Non-pigmented ciliary epithelial cell (primary cell): ENCODE data around the gene RAB1B.
"Not testable (repeated sequence)": the region's sequence is repeated elsewhere in the genome, so short reads cannot be mapped to it uniquely, and the experiment has no call there.

Experiments used
- DNase-seq: peaks from one replicate; pipeline ENCODE4 v3.0.0-alpha.2; 2010; ENCODE audit warnings: low read depth

RAB1B gene

GRCh38 chr11:66239998-66240780, 28.2 kb upstream of the RAB1B start:
- no peak for DNase-seq

- DNase-seq: no peak
Observed at GRCh38 chr11:66240781-66241136, 27.7 kb upstream of the RAB1B start.

DNA sequence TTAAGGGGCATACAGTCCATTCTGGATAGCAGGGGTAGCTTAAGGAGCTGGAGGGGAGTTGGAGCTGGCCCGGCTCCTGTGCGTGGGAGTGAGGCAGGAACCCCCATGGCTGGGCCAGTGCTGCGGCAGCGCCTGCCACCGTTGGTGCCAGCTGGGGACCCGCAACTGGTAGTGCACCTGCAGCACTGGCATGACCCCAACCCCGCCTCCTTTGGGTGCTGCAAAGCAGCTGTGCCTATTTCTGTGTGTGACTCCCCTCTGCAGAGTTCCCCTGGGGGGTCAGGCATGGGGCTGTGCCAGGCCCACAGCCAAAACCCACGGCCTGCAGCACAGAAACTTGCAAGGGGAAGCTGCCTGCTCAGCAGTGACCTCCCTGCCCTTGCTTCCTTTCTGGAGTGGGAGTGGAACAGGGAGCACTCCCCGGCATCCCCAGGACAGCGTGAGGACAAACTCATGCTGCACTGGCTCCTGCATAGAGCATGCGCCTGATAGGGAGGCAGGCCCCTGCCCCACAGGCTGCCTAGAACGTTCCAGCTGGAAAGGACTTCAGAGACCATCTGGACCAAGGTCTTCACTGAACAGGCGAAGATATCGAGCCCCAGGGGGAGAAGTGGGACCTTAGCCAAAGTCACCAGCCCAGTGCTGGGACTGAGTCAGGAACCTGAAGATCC, 26.2 kb upstream of the RAB1B start:
- no peak for DNase-seq

GRCh38 chr11:66243782-66244535, 24.5 kb upstream of the RAB1B start:
- DNase-seq: no peak

- no peak for DNase-seq
Observed at GRCh38 chr11:66247295-66247694, 21.1 kb upstream of the RAB1B start.

GRCh38 chr11:66247801-66248200, 20.6 kb upstream of the RAB1B start:
- no peak for DNase-seq

DNA sequence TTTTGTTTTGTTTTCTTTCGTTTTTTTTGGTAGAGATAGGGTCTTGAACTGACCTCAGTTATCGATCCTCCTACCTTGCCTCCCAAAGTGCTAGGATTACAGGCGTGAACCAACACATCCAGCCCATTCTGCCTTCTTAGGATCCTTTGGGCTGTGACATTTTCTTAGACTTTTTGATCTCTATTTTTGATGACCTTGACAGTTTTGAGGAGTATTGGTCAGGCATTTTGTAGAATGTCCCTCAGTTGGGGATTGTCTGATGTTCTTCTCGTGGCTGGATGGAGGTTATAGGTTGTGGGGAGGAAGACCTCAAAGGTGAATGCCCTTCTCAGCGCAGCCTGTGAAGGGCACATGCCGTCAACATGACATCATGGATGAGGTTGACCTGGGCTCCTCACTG, 19.5 kb upstream of the RAB1B start:
- no peak for DNase-seq

- DNase-seq: no peak
Observed at GRCh38 chr11:66251809-66252208, 16.6 kb upstream of the RAB1B start.

DNA sequence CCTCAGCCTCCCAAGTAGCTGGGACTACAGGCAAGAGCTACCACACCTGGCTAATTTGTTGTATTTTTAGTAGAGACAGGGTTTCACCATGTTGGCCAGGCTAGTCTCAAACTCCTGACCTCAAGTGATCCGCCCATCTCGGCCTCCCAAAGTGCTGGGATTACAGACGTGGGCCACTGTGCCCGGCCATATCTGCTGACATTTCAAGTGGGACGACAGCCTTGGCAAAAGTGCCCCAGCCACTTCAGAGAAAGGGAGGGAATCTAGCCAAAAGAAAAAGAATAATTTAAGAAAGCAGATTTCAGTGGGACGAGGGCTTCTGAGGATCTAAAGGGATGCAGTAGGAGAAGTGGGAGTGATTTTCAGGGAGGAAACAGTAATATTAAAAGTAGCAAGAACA, 15.4 kb upstream of the RAB1B start:
- not testable (repeated sequence) for DNase-seq

GRCh38 chr11:66258473-66258893, 10.0 kb upstream of the RAB1B start:
- no peak for DNase-seq

DNA sequence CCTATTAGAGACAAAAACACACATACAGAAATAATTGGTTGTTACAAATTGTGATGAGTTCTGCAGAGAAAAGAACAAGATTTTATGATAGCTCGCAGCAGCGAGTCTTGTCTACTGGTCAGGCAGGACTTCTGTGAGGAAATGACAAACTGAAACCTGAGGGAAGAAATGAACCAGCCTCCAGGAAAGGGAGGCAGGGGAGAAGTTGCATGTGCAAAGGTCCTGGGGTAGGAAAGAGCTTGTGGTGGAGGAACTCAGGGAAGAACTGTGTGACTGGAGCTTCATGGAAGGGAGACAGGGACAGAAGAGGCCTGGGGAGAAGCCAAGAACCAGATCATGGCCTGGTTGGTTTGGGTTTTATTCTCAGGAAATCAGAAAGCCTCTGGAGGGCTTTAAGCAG, 9.2 kb upstream of the RAB1B start:
- no peak for DNase-seq

DNA sequence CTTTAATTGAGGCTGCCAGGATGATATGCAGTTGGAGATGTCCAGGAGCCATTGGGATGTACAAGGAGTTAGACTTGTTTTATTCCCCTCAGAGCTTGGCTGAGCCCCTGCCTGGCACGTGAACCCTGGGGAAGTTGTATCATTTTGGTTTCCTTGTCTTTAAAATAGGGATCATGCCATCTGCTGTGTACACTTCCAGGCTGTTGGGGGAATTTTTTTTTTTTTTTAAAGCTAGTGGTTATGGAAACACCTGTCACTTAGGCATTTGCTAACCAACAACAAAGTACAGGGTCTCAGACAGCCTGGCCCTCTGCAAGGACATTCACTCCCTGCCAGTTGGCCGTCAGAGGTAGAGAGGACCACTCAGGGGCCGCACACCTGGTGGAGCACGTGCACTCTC, 8.5 kb upstream of the RAB1B start:
- DNase-seq: no peak

DNA sequence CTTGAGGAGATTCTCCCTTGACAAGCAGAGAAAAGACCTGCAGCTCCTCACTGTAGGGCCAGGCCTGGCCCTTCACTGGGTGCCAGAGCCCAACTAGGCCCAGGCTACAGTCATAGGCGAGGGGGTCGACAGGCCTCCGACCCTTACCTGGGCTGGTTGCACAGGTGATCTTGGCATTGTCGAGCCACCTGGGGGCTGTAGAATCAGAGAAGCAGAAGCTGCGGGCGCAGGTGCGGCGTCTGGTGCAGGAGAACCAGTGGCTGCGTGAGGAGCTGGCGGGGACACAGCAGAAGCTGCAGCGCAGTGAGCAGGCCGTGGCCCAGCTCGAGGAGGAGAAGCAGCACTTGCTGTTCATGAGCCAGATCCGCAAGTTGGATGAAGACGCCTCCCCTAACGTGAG, 6.9 kb upstream of the RAB1B start:
- no peak for DNase-seq

DNA sequence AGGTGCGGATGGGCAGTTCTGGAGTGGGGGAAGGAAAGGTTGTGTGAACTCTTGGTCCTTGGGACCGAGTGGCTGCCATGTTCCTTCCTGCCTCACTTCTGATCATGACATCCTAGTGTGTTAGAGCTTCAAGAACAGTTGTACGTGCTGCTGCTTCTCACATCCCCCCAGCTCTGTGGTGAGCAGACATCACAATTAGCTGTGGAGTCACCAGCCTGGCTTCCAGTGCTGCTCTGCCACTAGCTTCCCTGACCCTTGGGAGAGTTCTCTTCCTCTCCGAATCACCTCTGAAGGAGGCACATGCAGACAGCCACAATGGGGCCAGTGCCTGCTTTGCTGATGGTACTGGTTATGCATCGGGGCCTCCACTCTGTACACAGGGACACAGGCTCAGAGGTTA, 6.2 kb upstream of the RAB1B start:
- DNase-seq: no peak

GRCh38 chr11:66262696-66263095, 5.7 kb upstream of the RAB1B start:
- no peak for DNase-seq

DNA sequence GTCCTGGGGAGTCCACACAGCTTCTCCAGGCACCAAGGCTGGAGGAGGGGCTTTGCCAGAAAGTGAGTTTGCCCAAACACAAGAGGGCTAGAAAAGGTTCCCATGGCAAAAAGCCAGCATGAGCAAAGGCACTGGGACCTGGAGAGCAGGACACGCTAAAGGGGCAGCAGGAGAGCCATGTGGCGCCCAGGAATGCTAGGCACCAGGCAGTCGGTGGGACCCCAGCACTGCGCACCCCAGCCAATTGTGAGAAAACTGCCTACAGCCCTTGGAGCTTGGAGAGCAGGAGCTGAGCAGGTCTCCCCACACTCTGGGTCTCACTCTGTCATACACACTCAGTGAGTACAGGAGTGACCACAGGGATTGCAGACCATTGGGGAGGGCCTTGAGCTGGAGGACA, 5.2 kb upstream of the RAB1B start:
- DNase-seq: no peak

GRCh38 chr11:66263785-66264184, 4.7 kb upstream of the RAB1B start:
- no peak for DNase-seq

DNA sequence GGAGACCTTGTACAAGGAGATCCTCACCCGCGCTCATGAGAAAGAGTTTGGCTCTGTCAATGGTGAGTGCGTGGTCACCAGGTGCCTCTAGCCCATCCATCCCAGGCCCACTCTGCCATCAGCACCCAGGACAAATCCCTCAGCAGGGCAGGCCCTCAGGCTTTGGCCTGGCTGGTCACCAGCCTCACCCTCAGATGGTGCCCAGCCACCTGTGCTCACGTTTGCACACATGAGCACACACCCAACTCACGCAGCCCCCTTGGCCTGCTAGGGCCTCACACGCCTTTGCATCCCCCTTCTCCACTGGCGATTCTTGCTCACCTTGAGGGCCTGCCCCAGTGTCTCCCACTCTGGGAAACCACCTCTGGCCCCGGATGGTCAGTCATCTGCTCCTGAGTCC, 4.1 kb upstream of the RAB1B start:
- no peak for DNase-seq

- DNase-seq: no peak
Observed at GRCh38 chr11:66264914-66265313, 3.5 kb upstream of the RAB1B start.

GRCh38 chr11:66265531-66266377, 2.7 kb upstream of the RAB1B start:
- no peak for DNase-seq

- DNase-seq: no peak
Observed at GRCh38 chr11:66266378-66267038, 1.9 kb upstream of the RAB1B start.

GRCh38 chr11:66267039-66267378, 1.4 kb upstream of the RAB1B start:
- DNase-seq: no peak
